OCI-LY1 (cell line): ENCODE results near the gene CACNG5.

Experiments
- H2AFZ ChIP-seq: fragments of 200-600 bp; sonication (generic), shearing (Covaris generic); 2 replicates; pipeline ENCODE4 v1.6.0; 2014; ENCODE audit warnings: antibody characterized with exemption, mild to moderate bottlenecking, low read length
- H3F3A ChIP-seq: fragments of 200-600 bp; sonication (generic), shearing (Covaris generic); 2 replicates; pipeline ENCODE4 v1.6.0; 2014; ENCODE audit warnings: mild to moderate bottlenecking, antibody characterized with exemption, low read length, moderate library complexity; ENCODE audit not compliant: insufficient read depth
- H3K27ac ChIP-seq: fragments of 200-600 bp; sonication (generic); 2 replicates; pipeline ENCODE4 v1.5.1; 2014; ENCODE audit warnings: low read length, mixed run types, mild to moderate bottlenecking, low read depth; ENCODE audit not compliant: poor library complexity, severe bottlenecking
- H3K27me3 ChIP-seq: fragments of 200-600 bp; sonication (generic); 2 replicates; pipeline ENCODE4 v1.6.0; 2014; ENCODE audit warnings: antibody characterized with exemption, mild to moderate bottlenecking, low read length, moderate library complexity; ENCODE audit not compliant: insufficient read depth
- H3K36me3 ChIP-seq: fragments of 200-600 bp; sonication (generic); 2 replicates; pipeline ENCODE4 v1.6.1; 2014; ENCODE audit warnings: mild to moderate bottlenecking, antibody characterized with exemption, low read length, moderate library complexity, mixed read lengths; ENCODE audit not compliant: insufficient read depth
- H3K4me1 ChIP-seq: fragments of 200-600 bp; sonication (generic); 2 replicates; pipeline ENCODE4 v1.5.1; 2014; ENCODE audit warnings: mild to moderate bottlenecking, low read length, moderate library complexity; ENCODE audit not compliant: insufficient read depth, severe bottlenecking
- H3K4me2 ChIP-seq: fragments of 200-600 bp; sonication (generic), shearing (Covaris generic); 2 replicates; pipeline ENCODE4 v1.6.1; 2014; ENCODE audit warnings: low read length
- H3K4me3 ChIP-seq: fragments of 200-600 bp; sonication (generic); 2 replicates; pipeline ENCODE4 v1.5.1; 2014; ENCODE audit warnings: low read length, low read depth, mild to moderate bottlenecking, mixed read lengths; ENCODE audit not compliant: poor library complexity, severe bottlenecking
- H3K79me2 ChIP-seq: fragments of 200-600 bp; shearing (Covaris generic); 2 replicates; pipeline ENCODE4 v1.6.1; 2016; ENCODE audit warnings: mixed run types, low read length, mixed read lengths; ENCODE audit not compliant: insufficient read depth
- H3K9ac ChIP-seq: fragments of 200-600 bp; sonication (generic), shearing (Covaris generic); 2 replicates; pipeline ENCODE4 v1.6.1; 2014; ENCODE audit warnings: mild to moderate bottlenecking, low read length, mixed read lengths
- H3K9me2 ChIP-seq: fragments of 200-600 bp; sonication (generic), shearing (Covaris generic); 2 replicates; pipeline ENCODE4 v1.6.1; 2014; ENCODE audit warnings: low read depth, mild to moderate bottlenecking, low read length, mixed read lengths
- H3K9me3 ChIP-seq: fragments of 200-600 bp; shearing (Covaris generic); 2 replicates; pipeline ENCODE4 v1.6.1; 2014; ENCODE audit warnings: low read length, mixed read lengths
- H4K20me1 ChIP-seq: fragments of 200-600 bp; sonication (generic), shearing (Covaris generic); 2 replicates; pipeline ENCODE4 v1.6.0; 2016; ENCODE audit warnings: mild to moderate bottlenecking, low read length; ENCODE audit not compliant: insufficient read depth
- CTCF ChIP-seq: fragments of 200-600 bp; sonication (generic), shearing (Covaris generic); IDR thresholded peaks from 2 replicates; pipeline ENCODE4 v1.5.1; 2017; ENCODE audit warnings: mild to moderate bottlenecking, antibody characterized with exemption, low read length, moderate library complexity, mixed read lengths
- EZH2 ChIP-seq: fragments of 200-600 bp; sonication (generic), shearing (Covaris generic); IDR thresholded peaks from 2 replicates; pipeline ENCODE4 v1.8.0; 2017; ENCODE audit warnings: borderline replicate concordance, mixed run types, mild to moderate bottlenecking, antibody characterized with exemption, low read length, moderate library complexity, mixed read lengths

CACNG5 gene

GRCh38 chr17:66791347-66791746 is 43.6 kb upstream of the CACNG5 start:
- no peaks in the 10 kb centered on the region for H4K20me1 ChIP-seq
- H2AFZ ChIP-seq: no peak overlapping the region
- H3K27me3 ChIP-seq: no peaks in the 10 kb centered on the region
- peak overlapping the region; percentile 20 for H3K27ac ChIP-seq
- H3K4me1 ChIP-seq: peaks cover 28% of the 10 kb centered on the region
- H3F3A ChIP-seq: no peaks in the 10 kb centered on the region
- H3K9me3 ChIP-seq: no peaks in the 10 kb centered on the region
- H3K4me3 ChIP-seq: no peak overlapping the region
- peaks cover 5% of the 10 kb centered on the region; the same call in 1 of the 2 replicates for H3K36me3 ChIP-seq
- H3K9me2 ChIP-seq: no peaks in the 10 kb centered on the region
- TF ChIP-seq CTCF (no peak), EZH2 (no peak)
- H3K4me2 ChIP-seq: peak overlapping the region; percentile 4; the same call in 1 of the 2 replicates
- H3K79me2 ChIP-seq: no peaks in the 10 kb centered on the region
- no peak overlapping the region for H3K9ac ChIP-seq

- Histone ChIP-seq H3K27ac (no peak overlapping the region), H3K4me1 (peaks cover 24% of the 10 kb centered on the region), H3K4me3 (no peak overlapping the region), H3K36me3 (peaks cover 11% of the 10 kb centered on the region; the same call in 1 of the 2 replicates), H3K27me3 (no peaks in the 10 kb centered on the region), H2AFZ (no peak overlapping the region), H4K20me1 (no peaks in the 10 kb centered on the region), H3K4me2 (no peak overlapping the region), H3K9ac (no peak overlapping the region), H3F3A (no peaks in the 10 kb centered on the region), H3K9me2 (no peaks in the 10 kb centered on the region), H3K9me3 (no peaks in the 10 kb centered on the region), H3K79me2 (no peaks in the 10 kb centered on the region)
- TF ChIP-seq CTCF (no peak), EZH2 (no peak)
Measured at GRCh38 chr17:66793814-66794213, 41.1 kb upstream of the CACNG5 start.

- Histone ChIP-seq H2AFZ (no peak overlapping the region), H3K27me3 (no peaks in the 10 kb centered on the region), H3K27ac (no peak overlapping the region), H3K4me1 (peaks cover 23% of the 10 kb centered on the region), H3K4me2 (no peak overlapping the region), H3K4me3 (no peak overlapping the region), H3K36me3 (peaks cover 11% of the 10 kb centered on the region; the same call in 1 of the 2 replicates), H3K9ac (no peak overlapping the region), H4K20me1 (no peaks in the 10 kb centered on the region), H3K9me2 (no peaks in the 10 kb centered on the region), H3K9me3 (no peaks in the 10 kb centered on the region), H3K79me2 (no peaks in the 10 kb centered on the region), H3F3A (no peaks in the 10 kb centered on the region)
- TF ChIP-seq CTCF: no peak
- TF ChIP-seq EZH2: no peak
Measured at GRCh38 chr17:66795486-66795885, 39.4 kb upstream of the CACNG5 start.
